ENCODE data around the gene PCNX3. TPM values are rescaled to one million over a fixed set of nuclear protein-coding genes. Genes with fewer than 3 reads are reported as not detected.

PCNX3 gene
- total and polyA plus RNA-seq, 2 donors (not counting 3 experiments of a cell fraction or from before 2014, with no cell fraction given), result 42.6 to 53.9 TPM

GRCh38 chr11:65657426-65657825 lies 41.9 kb downstream of the PCNX3 start:
- Histone ChIP-seq H3K4me2 (ENCODE audit: insufficient read depth, low read length) (no peak overlapping the region), H3K27ac (ENCODE audit: insufficient read depth, low read depth, low read length) (no peak overlapping the region), H3K27me3 (ENCODE audit: control insufficient read depth in 2 of 2, insufficient read depth in 2 of 2, low read length in 2 of 2) (no peaks in the 10 kb centered on the region), H4K20me1 (replicated peaks; ENCODE audit: control insufficient read depth, extremely low read depth, insufficient read depth, low read length) (no peaks in the 10 kb centered on the region), H3K9me1 (replicated peaks; ENCODE audit: control insufficient read depth, extremely low read depth, insufficient read depth, low read length) (no peaks in the 10 kb centered on the region), H3K4me3 (replicated peaks in 1 of 3; ENCODE audit: insufficient read depth in 1 of 3, low read depth in 1 of 3, low read length in 3 of 3) (no peak overlapping the region), H3K4me1 (ENCODE audit: control insufficient read depth, extremely low read depth, insufficient read depth, low read length) (peaks cover 23% of the 10 kb centered on the region), H2AFZ (ENCODE audit: low read depth, low read length) (no peak overlapping the region), H3K36me3 (ENCODE audit: control insufficient read depth in 2 of 2, extremely low read depth in 1 of 2, insufficient read depth in 2 of 2, low read length in 2 of 2) (peaks cover 21 to 64% of the 10 kb centered on the region in 2 experiments), H3K9ac (replicated peaks; ENCODE audit: extremely low read depth, insufficient read depth, low read length) (no peak overlapping the region), H3K9me3 (replicated peaks; ENCODE audit: control insufficient read depth, insufficient read depth, low read length) (no peaks in the 10 kb centered on the region), H3K79me2 (ENCODE audit: control insufficient read depth, insufficient read depth, low read length) (peaks cover 39% of the 10 kb centered on the region)
- intact Hi-C loops (cut with micrococcal nuclease), result no loop called here
- POLR2A ChIA-PET, result interaction anchor here (0.7 kb wide), 1 partner anchor 51 kb away, joined by 3 read pairs; no protein-coding TSS in a partner anchor
- FAIRE-seq (no peak), DNase-seq (ENCODE audit: low read depth, low spot score) (no peak)
- CTCF ChIA-PET, result interaction anchor here (1.2 kb wide), 1 partner anchor 20 kb away, joined by 4 read pairs; the partner anchor contains the start of gene SIPA1
- BruUV-seq (replicated peaks), result no TSS peak
- TF ChIP-seq GATA2 (IDR thresholded peaks at IDR 0.05; ENCODE audit: insufficient read depth, insufficient read length, low read depth, low read length) (no peak), MAX (IDR thresholded peaks at IDR 0.05; ENCODE audit: insufficient read depth, insufficient read length) (no peak), JUN (IDR thresholded peaks at IDR 0.05; ENCODE audit: borderline replicate concordance, insufficient read depth, insufficient read length, low read depth) (no peak)
- dilution Hi-C loops (cut with MboI; ENCODE audit: extremely low pct_ligation_motif_present, low sequenced_read_pairs), result no loop called here

GRCh38 chr11:65658174-65659021 lies 42.8 kb downstream of the PCNX3 start:
- peaks cover 21 to 64% of the 10 kb centered on the region in 2 experiments for H3K36me3 ChIP-seq (ENCODE audit: control insufficient read depth in 2 of 2, extremely low read depth in 1 of 2, insufficient read depth in 2 of 2, low read length in 2 of 2)

More at GRCh38 chr11:65658174-65659021, 42.8 kb downstream of the PCNX3 start:
- Histone ChIP-seq H2AFZ (ENCODE audit: low read depth, low read length) (no peak overlapping the region), H3K27me3 (ENCODE audit: control insufficient read depth in 2 of 2, insufficient read depth in 2 of 2, low read length in 2 of 2) (no peaks in the 10 kb centered on the region), H3K27ac (ENCODE audit: insufficient read depth, low read depth, low read length) (no peak overlapping the region), H3K9ac (replicated peaks; ENCODE audit: extremely low read depth, insufficient read depth, low read length) (no peak overlapping the region), H3K4me3 (replicated peaks in 1 of 3; ENCODE audit: insufficient read depth in 1 of 3, low read depth in 1 of 3, low read length in 3 of 3) (no peak overlapping the region), H3K4me1 (ENCODE audit: control insufficient read depth, extremely low read depth, insufficient read depth, low read length) (peaks cover 19% of the 10 kb centered on the region), H3K4me2 (ENCODE audit: insufficient read depth, low read length) (no peak overlapping the region), H3K9me3 (replicated peaks; ENCODE audit: control insufficient read depth, insufficient read depth, low read length) (no peaks in the 10 kb centered on the region), H4K20me1 (replicated peaks; ENCODE audit: control insufficient read depth, extremely low read depth, insufficient read depth, low read length) (no peaks in the 10 kb centered on the region), H3K9me1 (replicated peaks; ENCODE audit: control insufficient read depth, extremely low read depth, insufficient read depth, low read length) (no peaks in the 10 kb centered on the region), H3K79me2 (ENCODE audit: control insufficient read depth, insufficient read depth, low read length) (peaks cover 39% of the 10 kb centered on the region)
- FAIRE-seq (no peak), DNase-seq (ENCODE audit: low read depth, low spot score) (no peak)
- ChIA-PET POLR2A (interaction anchor here (1.2 kb wide), 1 partner anchor 20 kb away, joined by 3 read pairs; the partner anchor contains the start of gene SIPA1), CTCF (interaction anchor here (1.2 to 1.3 kb wide), 2 partner anchors 20 to 226 kb away, joined by 3 to 5 read pairs; partner anchors contain the start of gene SIPA1)
- dilution Hi-C loops (cut with MboI; ENCODE audit: extremely low pct_ligation_motif_present, low sequenced_read_pairs), result no loop called here
- TF ChIP-seq MAX (IDR thresholded peaks at IDR 0.05; ENCODE audit: insufficient read depth, insufficient read length) (no peak), FOS (IDR thresholded peaks at IDR 0.05; ENCODE audit: borderline replicate concordance, insufficient read depth, low read length) (no peak), CTCF (IDR thresholded peaks at IDR 0.05; ENCODE audit: extremely low read depth in 1 of 2, insufficient read depth in 1 of 2, low read depth in 1 of 2, low read length in 2 of 2) (no peak), MYC (IDR thresholded peaks at IDR 0.05; ENCODE audit: low read depth, low read length) (no peak), POLR2A (IDR thresholded peaks at IDR 0.05; ENCODE audit: low read depth, low read length) (no peak), JUN (IDR thresholded peaks at IDR 0.05; ENCODE audit: borderline replicate concordance, insufficient read depth, insufficient read length, low read depth) (no peak), EZH2 (IDR thresholded peaks at IDR 0.05; ENCODE audit: borderline replicate concordance, low read depth, low read length, severe bottlenecking) (no peak), POLR2AphosphoS5 (IDR thresholded peaks at IDR 0.05; ENCODE audit: insufficient read depth, low read depth, low read length) (no peak)
- intact Hi-C loops (cut with micrococcal nuclease), result no loop called here
- no TSS peak for BruUV-seq (replicated peaks)
